GM10847 (cell line): ENCODE data around the gene DRG2.

ENCODE experiments used
- POLR2A ChIP-seq: IDR thresholded peaks from 2 replicates; pipeline ENCODE4 v1.6.1; 2011; ENCODE audit not compliant: insufficient read length; ENCODE audit errors: extremely low read depth

The DRG2 gene, protein sequence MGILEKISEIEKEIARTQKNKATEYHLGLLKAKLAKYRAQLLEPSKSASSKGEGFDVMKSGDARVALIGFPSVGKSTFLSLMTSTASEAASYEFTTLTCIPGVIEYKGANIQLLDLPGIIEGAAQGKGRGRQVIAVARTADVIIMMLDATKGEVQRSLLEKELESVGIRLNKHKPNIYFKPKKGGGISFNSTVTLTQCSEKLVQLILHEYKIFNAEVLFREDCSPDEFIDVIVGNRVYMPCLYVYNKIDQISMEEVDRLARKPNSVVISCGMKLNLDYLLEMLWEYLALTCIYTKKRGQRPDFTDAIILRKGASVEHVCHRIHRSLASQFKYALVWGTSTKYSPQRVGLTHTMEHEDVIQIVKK

DNA sequence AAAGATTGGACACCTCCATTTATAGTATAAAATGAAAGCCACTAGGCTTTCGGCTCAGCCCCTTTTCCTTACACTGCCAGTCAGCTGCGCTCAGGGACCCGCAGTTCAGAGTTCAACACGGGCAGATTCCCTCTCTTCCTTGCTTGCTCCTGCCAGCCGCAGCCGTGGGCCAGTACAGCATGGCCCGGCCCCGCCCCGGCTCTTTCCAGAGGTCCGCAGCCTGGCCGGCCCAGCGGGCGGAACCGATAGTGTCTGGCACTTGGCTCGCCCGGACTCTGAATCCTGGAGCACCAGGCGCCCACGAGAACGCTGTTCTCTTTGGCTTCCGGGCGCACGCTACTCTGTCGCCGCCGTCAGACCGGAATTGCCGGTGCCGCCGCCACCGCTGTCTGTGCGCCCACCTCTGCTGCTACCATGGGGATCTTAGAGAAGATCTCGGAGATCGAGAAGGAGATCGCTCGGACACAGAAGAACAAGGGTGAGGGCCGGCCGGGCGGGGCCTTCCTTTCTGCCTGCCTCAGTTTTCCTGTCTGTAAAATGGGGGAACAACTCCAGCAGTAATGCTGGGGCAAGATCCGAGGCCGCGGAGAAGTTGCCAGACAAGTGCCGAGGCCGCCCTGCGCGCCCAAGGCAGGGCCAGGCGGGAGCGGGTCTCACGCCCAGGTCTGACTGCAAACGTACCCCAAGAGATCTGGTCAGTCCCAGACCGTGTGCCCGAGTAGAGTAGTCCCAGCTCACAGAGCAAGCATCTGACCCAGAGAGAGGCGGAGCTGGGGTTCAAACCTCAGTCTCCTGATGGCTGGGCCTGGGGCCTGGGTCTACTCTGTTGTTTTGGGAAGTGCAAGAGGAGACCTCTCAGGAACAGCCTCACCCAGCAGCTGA, at the start of gene DRG2:
Gene DRG2, plus strand, starts transcription at position 339 of the 882 bp plus-strand sequence. Its CDS starts 76 bp downstream, at position 415.
- peak; percentile 82 for TF ChIP-seq POLR2A

DNA sequence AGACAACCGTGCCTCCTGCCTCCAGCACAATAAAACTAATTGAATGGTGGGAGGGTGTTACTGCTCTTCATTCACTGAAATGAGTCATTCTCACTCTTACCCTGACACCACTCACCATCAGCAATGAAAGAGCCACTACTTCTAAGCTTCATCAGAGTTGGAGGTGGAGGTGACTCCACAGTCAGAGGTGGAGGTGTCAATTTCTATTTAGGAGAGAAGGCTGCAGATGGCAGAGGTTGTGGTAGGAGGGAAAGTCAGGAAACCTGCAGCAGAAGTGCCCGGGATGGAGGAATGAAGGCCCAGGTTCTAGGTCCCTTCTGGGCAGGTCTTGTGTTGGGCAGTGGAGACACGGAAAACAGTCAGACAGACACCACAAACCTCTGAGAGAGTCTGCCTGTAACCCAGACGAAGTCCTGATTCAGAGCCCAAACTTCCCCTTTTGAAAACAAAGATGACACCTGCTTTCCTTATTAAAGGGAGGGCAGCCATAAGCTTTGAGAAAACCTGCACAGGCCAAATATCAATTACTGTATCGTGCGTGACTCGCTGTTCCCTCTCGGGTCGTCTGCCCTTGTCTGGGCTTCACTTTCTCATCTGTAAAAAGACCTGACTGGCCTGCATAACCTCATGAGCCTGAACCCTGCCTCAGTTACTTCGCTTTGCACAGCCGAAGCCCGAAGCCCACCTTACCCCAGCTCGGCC, 49.4 kb upstream of the DRG2 start:
- no peak for TF ChIP-seq POLR2A

DNA sequence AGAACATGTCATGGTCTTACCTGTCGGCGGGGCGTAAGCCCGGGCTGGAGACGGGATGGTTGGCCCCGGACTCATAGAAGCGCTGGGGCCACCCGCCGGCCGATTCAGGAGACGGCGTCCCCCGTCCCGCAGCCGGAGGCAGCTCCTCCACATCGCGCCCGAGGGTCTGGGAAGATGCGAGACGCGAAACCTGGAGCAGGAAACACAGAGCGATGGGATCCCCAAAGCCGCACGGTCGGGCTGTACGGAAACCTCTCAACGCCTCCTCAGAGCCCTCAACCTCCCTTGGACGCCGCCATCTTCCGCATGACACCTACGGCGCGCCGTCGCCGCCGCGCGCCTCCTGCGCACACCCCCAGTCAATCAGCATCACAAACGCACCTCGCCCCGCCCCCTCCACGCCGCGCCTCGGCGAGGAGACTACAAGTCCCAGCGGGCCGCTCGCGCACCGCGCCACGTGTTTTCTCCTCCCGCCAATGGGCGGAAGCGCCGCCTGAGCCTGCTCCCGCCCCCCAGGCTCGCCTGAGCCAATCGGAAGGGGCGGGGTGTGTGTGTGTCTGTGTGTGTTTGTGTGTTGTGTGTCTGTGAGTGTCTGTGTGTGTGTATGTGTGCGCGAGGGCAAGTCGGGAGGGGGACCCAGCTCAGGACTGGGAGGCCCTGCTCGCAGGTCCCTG, 48.8 kb upstream of the DRG2 start, which contains the start of the genes ATPAF2 and GID4:
Gene ATPAF2, minus strand, starts transcription at position 308 of the 674 bp plus-strand sequence. Its CDS starts 155 bp downstream, at position 153.
Gene GID4, plus strand, starts transcription at position 548 of the 674 bp plus-strand sequence. Its CDS starts 57 bp downstream, at position 605.
- peak; percentile 30 for TF ChIP-seq POLR2A

DNA sequence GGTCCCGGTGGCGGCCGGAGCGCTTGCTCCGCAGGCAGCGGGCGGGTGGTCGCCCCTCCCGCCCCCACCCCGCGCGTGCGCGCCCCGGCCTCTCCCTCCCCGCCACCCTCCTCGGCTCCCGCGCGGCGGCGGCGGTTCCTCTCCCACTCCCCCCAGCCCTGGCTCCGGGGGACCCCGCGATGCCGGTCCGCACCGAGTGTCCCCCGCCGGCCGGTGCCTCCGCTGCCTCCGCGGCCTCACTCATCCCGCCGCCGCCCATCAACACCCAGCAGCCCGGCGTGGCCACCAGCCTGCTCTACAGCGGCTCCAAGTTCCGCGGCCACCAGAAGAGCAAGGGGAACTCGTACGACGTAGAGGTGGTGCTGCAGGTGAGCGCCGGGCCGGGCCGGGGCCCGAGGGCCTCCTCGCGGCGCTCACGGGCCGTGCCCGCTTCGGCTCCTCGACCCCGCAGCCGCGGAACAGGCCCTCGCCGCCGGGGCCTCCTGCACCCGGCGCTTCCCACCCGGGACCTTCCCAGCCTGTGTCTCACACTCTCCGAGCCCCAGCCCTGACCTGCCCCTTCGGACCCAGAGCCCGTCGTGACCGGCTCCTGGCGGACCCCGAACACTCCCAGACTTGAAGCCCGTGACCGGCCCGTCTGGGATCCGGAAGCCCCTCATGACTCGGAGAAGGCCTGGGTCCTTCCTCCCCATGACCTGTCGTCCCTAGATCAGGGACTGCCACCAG, 48.0 kb upstream of the DRG2 start:
- TF ChIP-seq POLR2A: no peak

DNA sequence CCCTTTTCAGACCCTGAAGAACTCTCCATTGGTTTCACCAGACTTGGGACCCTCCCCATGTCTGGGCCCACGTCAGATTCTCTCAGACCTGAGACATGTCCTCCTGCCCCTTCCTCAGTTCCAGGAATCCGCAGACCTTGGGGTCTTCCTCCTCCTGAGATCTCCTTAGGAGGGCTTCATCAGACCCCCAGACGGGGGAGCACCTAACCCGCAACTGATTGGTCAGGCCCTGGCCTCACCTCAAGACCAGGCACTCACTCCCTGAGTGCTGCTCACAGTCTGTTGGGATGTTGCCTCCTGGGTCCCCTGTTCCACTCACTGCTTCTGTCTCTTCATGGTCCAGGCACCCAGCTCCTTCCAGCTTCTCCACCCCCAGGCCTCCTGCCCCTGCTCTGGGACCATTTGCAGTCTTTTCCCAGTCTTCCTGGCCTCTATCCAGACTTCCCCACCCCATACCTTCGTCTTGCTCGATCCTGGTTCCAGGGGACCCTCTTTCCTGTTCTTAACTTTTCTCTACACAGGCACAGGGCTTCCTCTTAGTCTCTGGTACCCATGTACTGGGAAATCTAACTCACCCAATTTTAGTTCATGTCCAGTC, 47.4 kb upstream of the DRG2 start:
- TF ChIP-seq POLR2A: no peak

DNA sequence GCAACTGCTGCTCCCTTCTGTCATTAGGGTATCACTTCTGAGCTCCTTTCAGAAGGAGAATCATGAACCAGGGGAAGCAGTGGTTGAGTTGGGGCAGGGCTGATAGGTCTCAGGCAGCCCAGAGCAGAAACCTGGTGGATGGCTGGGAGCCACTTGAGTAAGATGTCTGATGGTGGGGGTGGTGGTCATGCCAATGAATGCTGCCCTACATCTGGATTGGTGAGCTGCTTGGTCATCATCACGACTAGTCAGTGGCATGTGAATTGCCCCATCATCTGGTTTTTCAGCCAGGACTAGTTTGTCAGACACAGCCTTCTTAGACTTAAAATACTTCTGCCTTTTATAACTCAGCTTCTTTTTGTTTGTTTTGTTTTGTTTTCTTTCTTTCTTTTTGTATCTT, 46.0 kb upstream of the DRG2 start:
- TF ChIP-seq POLR2A: no peak

DNA sequence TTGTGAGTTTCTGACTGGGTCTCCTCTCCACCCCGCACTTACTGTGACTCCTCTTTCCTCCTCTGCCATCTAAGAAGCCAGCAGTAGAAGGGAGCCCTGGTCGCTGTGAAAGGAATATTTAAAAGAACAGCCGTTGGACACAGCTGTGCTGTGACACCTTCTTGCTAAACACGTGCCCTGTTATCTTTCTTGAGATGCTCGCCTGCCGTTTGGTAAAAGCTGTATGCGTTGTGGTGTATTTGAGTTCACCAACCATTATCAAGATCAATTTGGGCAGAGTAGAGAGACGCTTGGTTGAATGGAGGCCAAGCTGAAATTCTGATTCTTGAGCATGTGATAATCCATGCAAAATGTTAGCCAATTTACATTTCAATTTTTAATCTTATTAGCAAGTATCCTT, 44.8 kb upstream of the DRG2 start:
- no peak for TF ChIP-seq POLR2A

DNA sequence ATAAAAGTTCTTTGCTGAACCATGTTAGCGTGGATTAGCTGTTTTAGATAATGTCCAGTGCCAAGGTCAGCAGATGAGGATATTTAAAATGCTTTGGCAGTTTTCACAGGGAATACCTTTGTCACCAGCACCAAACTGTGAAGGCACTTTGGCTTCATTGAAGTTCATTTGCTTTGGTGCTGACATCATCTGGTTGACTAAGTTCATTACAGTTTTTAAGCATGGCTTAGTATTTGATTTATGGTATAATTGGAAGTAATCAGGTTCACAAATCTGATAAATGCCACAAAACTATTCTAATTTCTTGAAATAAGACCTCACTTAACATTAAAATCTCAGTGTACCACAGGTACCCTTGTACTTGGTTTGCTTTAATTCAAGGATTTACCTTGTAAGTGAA, 44.3 kb upstream of the DRG2 start:
- no peak for TF ChIP-seq POLR2A

DNA sequence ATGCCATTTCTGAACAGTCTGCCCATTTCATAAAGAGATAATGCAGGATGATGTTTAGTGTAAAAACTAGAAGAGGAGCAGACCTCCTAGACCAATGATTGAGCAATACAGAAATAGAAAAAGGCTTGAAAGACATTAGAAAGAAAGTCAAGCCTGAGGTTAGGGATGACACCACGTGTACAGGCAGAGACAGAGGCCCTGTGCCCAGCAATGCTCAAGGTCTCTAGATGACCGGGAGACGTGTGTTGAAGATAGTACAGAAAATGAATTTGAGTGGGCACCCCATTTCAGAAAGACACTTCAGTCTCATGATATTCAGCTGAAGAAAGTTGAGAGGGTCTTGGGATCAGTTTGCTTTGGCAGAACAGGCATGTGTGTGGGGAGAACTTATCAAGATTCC, 43.1 kb upstream of the DRG2 start:
- TF ChIP-seq POLR2A: no peak

DNA sequence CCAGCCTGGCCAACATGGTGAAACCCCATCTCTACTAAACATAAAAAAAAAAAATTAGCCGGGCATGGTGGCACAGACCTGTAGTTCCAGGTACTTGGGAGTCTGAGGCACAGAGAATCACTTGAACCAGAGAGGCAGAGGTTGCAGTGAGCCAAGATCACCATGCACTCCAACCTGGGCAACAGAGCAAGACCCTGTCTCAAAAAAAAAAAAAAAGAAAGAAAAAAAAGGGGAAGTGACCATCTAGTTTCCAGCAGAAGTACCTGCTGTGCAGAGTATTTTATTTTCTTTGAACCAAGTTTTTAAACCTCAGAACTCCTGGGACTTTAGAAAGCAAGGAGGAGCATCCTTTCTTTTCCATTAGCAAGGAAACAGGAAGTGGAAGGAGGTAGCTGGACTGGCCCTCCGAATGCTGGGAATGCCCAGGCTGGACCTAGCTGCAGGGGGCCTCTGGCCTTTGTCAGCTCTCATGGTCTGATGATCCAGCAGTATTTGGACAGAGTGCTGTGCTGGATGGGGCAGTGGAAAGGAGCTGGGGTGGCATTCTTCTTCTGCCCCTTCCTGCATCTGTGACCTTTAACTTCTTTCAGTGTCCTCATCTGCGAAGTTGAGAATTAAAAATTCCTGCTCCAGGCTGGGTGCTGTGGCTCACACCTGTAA, 41.9 kb upstream of the DRG2 start:
- no peak for TF ChIP-seq POLR2A

DNA sequence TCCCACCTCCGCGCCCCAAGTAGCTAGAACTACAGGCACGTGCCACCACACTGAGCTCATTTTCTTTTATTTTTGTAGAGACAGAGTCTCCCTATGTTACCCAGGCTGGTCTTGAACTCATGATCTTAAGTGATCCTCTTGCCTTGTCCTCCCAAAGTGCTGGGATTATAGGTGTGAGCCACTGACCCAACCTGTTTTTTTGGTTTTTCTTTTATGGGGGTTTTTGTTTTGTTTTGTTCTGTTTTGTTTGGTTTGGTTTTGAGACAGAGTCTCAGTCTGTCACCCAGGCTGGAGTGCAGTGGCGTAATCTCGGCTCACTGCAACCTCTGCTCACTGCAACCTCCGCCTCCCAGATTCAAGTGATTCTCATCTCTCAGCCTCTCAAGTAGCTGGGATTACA, 32.2 kb upstream of the DRG2 start:
- no peak for TF ChIP-seq POLR2A

DNA sequence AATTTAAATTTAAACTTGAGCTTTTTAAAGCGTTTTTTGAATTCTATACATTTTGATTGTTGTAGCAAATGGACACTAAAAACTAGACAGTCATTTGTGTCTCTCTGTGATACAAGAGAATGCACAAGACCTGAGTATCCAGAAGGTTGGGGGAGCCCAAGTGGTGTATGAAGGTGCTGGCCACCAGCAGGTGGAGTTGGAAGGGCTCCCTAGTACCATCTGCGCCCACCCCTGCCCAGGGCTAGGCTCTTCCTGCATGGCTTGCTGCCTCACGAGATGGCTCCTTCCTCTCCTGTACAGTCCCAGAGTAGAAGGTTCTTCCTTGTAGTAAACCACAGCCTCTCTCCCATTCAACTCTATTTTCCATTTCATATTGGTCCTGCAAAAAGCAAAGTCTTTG, 31.5 kb upstream of the DRG2 start:
- no peak for TF ChIP-seq POLR2A

DNA sequence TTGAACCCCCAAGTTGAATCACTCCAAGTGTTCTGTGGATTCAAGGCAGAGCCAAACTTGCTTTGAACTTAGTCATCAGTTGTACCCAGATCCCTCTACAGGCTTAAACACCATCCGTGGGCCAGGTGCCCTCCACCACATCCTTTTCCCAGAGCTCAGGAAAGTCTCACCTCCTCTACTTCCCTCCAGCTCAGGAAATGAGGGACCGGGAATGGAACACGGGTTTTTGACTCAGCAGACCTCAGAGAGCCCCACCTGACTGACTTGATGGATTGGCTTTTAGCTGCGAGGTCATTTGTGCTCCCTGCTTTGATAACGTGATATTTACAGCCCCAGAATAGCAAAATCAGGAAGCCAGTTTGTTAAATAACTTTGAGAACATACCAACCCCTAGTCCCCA, 28.5 kb upstream of the DRG2 start:
- no peak for TF ChIP-seq POLR2A
